ENCODE measurements around the gene THSD7A.
"Not testable (repeated sequence)": the region's sequence is repeated elsewhere in the genome, so short reads cannot be mapped to it uniquely, and the experiment has no call there.

The THSD7A gene

DNA sequence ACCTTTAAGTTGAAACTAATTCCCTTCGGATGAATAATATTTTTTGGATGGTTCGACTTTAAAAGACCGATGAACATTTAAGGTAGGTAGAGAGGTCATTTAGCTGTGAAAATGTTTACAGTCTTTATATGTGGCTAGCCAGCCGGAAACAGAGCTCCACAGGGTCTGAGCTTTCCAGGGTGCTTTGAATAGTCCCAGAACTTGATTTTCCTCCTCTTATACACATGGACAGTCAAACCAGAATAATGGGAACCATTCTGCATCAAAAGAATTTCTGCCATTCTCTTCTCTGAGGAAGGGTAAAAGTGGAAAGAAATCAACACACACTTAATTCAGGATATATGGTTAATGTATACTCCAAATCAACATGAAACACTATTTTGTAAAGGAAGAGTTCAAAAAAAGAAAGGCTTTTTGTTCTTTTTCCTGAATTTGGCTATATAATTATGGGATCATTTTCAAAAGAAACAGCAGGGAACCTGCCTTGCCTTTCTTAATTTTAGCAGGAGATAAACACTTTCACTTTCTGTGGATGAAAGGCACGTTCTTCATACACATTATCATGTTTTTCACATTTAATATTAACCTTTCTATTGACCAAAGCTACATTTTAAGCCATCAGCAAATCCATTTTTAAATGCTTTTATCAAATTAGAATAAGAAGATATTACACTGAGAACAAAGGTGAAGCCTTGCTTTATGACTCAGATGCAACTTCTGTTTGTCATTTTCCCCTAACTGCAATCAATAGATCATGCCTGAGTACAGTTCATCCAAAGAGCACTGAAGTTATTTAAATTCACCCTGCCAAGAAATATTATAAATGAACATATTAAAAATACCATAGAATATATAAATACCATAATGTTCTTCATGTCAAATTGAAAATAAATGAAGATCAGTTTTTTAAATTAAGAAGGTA is 307.3 kb downstream of the THSD7A start:
- TF ChIP-seq, protein P1, sequence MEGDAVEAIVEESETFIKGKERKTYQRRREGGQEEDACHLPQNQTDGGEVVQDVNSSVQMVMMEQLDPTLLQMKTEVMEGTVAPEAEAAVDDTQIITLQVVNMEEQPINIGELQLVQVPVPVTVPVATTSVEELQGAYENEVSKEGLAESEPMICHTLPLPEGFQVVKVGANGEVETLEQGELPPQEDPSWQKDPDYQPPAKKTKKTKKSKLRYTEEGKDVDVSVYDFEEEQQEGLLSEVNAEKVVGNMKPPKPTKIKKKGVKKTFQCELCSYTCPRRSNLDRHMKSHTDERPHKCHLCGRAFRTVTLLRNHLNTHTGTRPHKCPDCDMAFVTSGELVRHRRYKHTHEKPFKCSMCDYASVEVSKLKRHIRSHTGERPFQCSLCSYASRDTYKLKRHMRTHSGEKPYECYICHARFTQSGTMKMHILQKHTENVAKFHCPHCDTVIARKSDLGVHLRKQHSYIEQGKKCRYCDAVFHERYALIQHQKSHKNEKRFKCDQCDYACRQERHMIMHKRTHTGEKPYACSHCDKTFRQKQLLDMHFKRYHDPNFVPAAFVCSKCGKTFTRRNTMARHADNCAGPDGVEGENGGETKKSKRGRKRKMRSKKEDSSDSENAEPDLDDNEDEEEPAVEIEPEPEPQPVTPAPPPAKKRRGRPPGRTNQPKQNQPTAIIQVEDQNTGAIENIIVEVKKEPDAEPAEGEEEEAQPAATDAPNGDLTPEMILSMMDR (IDR thresholded peaks at IDR 0.05; ENCODE audit: insufficient read depth, low read depth, low read length, missing control alignments): no peak
- no peak overlapping the region for H3K4me3 ChIP-seq (ENCODE audit: low read length)
- DNase-seq (ENCODE audit: low read depth): no peak

DNA sequence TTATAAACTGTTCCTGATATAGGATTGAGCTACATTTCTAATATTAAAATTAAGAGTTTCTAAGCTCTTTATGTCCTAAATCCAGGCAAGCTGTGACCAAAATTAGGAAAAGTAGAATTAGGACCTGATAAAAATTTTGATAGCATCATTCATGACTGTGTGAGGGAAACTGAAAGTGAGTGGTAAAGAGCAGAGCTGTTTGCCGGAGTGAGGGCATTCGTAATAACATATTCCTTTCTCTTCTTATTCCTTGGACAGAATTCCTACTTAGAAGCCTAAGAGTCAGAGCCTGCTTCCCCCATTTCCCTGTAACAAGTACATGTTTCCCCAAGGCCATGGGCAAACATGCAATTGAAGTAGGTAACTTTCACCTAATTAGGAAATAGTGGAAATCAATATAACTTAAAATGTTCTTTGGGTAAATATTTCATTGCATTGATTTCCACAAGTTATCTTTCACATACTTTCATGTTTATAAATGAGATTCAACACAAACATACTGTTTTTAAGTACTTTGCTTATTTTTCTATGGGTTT is 310.0 kb downstream of the THSD7A start:
- not testable (repeated sequence) for H3K4me3 ChIP-seq (ENCODE audit: low read length); DNase-seq (ENCODE audit: low read depth)

DNA sequence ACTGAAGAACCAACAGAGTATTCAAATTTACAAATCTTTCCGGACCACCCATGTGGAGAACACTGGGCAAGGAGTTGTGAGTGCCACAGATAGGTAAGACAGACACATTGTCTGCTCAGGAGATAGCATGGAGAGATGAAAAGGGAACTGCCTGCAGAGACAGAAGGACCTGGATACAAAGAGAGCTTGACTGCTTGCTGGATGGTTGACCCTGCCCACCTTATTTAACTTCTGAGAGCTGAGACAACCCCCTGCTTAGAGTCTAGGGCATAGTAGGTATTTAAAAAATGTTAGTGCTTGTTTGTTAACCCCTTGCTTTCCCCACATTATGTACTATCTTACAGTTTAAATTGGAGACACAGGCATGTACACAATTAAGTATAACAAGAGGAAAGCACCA is 314.1 kb downstream of the THSD7A start:
- TF ChIP-seq, protein P1 (IDR thresholded peaks at IDR 0.05; ENCODE audit: insufficient read depth, low read depth, low read length, missing control alignments): no peak
- DNase-seq (ENCODE audit: low read depth): no peak
- no peak overlapping the region for H3K4me3 ChIP-seq (ENCODE audit: low read length)

DNA sequence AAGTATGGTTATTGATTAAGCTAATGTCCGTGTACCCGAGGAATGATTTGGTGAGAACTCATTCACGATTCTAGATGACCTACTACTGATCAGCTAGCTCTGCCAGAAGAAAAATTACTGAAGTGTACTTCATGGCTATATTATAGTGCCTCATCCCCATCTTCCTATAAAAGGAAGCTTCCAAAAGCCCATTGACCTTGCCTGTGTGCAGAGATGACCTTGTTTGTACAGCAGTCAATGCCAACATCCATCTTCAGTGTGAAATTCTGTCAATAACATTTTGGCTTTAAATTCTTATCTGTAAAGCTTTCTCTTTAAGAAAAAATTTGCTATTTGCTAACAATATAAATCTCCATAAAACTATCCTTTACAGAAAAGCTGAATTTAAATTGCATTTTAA is 315.7 kb downstream of the THSD7A start:
- TF ChIP-seq, protein P1 (IDR thresholded peaks at IDR 0.05; ENCODE audit: insufficient read depth, low read depth, low read length, missing control alignments): no peak
- no peak overlapping the region for H3K4me3 ChIP-seq (ENCODE audit: low read length)
- no peak for DNase-seq (ENCODE audit: low read depth)

DNA sequence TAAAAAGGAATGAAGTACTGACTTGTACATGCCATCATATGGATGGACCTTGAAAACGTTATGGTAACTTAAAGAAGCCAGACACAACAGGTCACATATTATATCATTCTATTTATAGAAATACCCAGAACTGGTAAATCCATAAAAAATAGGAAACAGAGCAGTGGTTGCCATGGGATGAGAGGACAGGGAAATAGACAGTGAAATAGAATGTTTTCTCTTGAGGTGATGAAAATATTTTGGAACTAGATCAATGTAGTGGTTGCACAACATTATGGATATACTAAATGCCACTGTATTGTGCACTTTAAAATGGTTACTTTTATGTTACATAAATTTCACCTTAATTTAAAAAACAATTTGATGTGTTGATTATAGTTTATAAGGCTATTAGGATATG is 318.5 kb downstream of the THSD7A start:
- H3K4me3 ChIP-seq (ENCODE audit: low read length): no peak overlapping the region
- TF ChIP-seq, protein P1 (IDR thresholded peaks at IDR 0.05; ENCODE audit: insufficient read depth, low read depth, low read length, missing control alignments): no peak
- no peak for DNase-seq (ENCODE audit: low read depth)

DNA sequence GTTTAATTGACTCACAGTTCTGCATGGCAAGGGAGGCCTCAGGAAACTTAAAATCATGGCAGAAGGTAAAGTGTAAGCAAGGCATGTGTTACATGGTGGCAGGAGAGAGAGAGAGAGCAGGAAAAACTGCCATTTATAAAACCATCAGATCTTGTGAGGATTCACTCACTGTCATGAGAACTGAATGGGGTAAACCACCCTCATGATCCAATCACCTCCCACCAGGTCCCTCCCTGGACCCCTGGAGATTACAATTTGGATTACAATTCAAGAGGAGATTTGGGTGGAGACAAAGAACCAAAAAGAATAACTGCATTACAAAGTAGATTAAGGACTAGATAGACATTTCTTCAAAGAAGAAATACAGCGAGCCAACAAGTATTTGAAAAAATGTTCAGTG is 324.1 kb downstream of the THSD7A start:
- no peak for DNase-seq (ENCODE audit: low read depth)
- no peak overlapping the region for H3K4me3 ChIP-seq (ENCODE audit: low read length)
- TF ChIP-seq, protein P1 (IDR thresholded peaks at IDR 0.05; ENCODE audit: insufficient read depth, low read depth, low read length, missing control alignments): no peak

DNA sequence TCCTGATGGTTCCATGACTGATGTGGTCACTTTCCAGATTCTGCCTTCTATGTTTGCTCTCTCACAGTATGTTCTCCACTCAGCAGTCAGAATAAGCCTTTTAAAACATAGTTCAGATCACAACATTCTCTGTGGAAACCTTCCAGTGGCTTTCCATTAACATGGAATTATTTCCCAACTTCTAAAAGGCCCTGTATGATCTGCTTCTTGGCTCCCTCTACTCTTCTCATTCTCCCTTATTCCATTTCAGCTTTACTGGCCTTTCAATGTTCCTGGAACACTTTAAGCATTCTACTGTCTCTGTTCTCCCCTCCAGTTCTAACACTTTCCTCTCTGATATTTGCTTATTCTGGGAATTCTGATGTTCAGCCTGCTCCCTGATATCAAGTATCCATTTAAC is 325.6 kb downstream of the THSD7A start:
- TF ChIP-seq, protein P1 (IDR thresholded peaks at IDR 0.05; ENCODE audit: insufficient read depth, low read depth, low read length, missing control alignments): no peak
- DNase-seq (ENCODE audit: low read depth): no peak
- no peak overlapping the region for H3K4me3 ChIP-seq (ENCODE audit: low read length)
